HepG2 (cell line): ENCODE data around the gene CXCR4.

Source experiments
- CBFB ChIP-seq: sonication (generic); formaldehyde crosslinking; IDR thresholded peaks from 2 replicates; pipeline ENCODE4 v1.4.0; 2020; ENCODE audit warnings: missing genetic modification reagents
- CHCHD3 ChIP-seq: sonication (generic); formaldehyde crosslinking; IDR thresholded peaks from 2 replicates; pipeline ENCODE4 v1.8.0; 2022; ENCODE audit warnings: mild to moderate bottlenecking, missing genetic modification reagents, moderate library complexity
- CTCF ChIP-seq: sonication (generic); formaldehyde crosslinking; IDR thresholded peaks from 2 replicates; pipeline ENCODE4 v1.5.0; 2020; ENCODE audit warnings: mild to moderate bottlenecking, missing genetic modification reagents, moderate library complexity
- DPF2 ChIP-seq: sonication (generic); formaldehyde crosslinking; IDR thresholded peaks from 2 replicates; pipeline ENCODE4 v1.4.0; 2020; ENCODE audit warnings: mild to moderate bottlenecking, low read depth, missing genetic modification reagents, borderline replicate concordance
- GATAD2A ChIP-seq: IDR thresholded peaks from 2 replicates; pipeline ENCODE4 v1.6.1; 2016
- MTERF4 ChIP-seq: sonication (generic); formaldehyde crosslinking; IDR thresholded peaks from 2 replicates; pipeline ENCODE4 v1.8.0; 2023; ENCODE audit warnings: mild to moderate bottlenecking, missing genetic modification reagents
- ZBTB20 ChIP-seq: sonication (generic); formaldehyde crosslinking; IDR thresholded peaks from 2 replicates; pipeline ENCODE4 v1.8.1; 2023; ENCODE audit warnings: missing genetic modification reagents, low read depth, mild to moderate bottlenecking, borderline replicate concordance
- ZNF276 ChIP-seq: sonication (generic); formaldehyde crosslinking; IDR thresholded peaks from 2 replicates; pipeline ENCODE4 v1.4.0; 2020; ENCODE audit warnings: mild to moderate bottlenecking, low read depth, missing genetic modification reagents
- TF ChIP-seq, protein P1 (sequence below): sonication (generic); formaldehyde crosslinking; IDR thresholded peaks from 2 replicates; pipeline ENCODE4 v1.4.0; 2020; ENCODE audit warnings: mild to moderate bottlenecking, missing genetic modification reagents
- TF ChIP-seq, protein P2 (sequence below), 2 experiments: fragments of 450-650 bp in 1 of 2; sonication (generic) in 1 of 2; formaldehyde crosslinking; IDR thresholded peaks; 2 replicates each; pipeline versions ENCODE4 v1.5.0 to v1.8.0; 2020 to 2022; ENCODE audit warnings: mild to moderate bottlenecking in 1 of 2, missing genetic modification reagents in 1 of 2

DNA sequence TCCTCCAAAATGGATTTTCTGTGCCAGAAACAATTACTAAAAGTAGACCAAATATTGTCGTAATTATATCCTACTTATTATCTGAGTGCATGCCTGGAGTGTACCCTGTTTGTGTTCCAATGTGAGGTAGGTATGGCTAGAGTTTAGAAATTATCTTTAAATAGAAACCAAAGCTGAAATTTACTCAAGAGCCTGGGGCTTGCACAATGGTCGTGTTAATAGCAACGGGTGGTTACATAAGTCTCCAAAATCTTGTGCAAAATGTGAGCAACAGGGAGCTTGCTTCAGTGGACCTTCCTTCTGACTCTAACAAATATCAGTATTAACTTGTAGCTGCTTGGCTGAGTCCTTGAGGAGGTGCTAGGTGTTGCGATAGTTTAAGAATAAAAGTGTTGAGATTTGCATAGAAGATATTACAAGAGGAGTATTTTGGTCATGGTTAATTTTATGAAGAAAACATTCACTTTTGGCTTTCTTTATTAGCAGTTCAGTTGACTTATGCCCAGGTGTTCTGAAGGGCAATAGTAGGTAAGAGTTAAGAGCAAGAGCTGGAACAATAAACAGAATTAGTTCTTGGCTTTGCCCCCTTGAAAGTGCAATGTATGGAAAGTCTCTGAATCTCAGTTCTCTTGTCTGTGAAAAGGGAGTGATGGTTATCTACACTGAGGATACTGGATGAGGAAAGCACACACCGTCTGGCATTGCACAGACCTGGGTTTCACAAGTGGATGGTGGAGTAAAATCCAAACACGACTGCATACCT lies 4.6 kb downstream of the CXCR4 start:
- TF ChIP-seq ZBTB20 (CRISPR knock-in tag) (no peak), ZNF276 (no peak), CBFB (CRISPR knock-in tag) (no peak), CTCF (CRISPR knock-in tag) (no peak), CHCHD3 (CRISPR knock-in tag) (no peak), GATAD2A (CRISPR knock-in tag) (no peak), DPF2 (no peak), MTERF4 (no peak)
- TF ChIP-seq, protein P1, sequence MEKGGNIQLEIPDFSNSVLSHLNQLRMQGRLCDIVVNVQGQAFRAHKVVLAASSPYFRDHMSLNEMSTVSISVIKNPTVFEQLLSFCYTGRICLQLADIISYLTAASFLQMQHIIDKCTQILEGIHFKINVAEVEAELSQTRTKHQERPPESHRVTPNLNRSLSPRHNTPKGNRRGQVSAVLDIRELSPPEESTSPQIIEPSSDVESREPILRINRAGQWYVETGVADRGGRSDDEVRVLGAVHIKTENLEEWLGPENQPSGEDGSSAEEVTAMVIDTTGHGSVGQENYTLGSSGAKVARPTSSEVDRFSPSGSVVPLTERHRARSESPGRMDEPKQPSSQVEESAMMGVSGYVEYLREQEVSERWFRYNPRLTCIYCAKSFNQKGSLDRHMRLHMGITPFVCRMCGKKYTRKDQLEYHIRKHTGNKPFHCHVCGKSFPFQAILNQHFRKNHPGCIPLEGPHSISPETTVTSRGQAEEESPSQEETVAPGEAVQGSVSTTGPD (CRISPR knock-in tag), result no peak
- TF ChIP-seq, protein P2, sequence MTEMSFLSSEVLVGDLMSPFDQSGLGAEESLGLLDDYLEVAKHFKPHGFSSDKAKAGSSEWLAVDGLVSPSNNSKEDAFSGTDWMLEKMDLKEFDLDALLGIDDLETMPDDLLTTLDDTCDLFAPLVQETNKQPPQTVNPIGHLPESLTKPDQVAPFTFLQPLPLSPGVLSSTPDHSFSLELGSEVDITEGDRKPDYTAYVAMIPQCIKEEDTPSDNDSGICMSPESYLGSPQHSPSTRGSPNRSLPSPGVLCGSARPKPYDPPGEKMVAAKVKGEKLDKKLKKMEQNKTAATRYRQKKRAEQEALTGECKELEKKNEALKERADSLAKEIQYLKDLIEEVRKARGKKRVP (CRISPR knock-in tag; IDR thresholded peaks at IDR 0.05), result no peak
